RKO (cell line): ENCODE measurements around the gene CKAP4.
A peak's percentile ranks its signal among the peaks of the same experiment; 100 is the strongest.
"Not testable (repeated sequence)": the region's sequence is repeated elsewhere in the genome, so short reads cannot be mapped to it uniquely, and the experiment has no call there.

Source experiments
- DNase-seq: peaks from one replicate; pipeline ENCODE4 v3.0.0-alpha.2; 2016; ENCODE audit warnings: low spot score

The CKAP4 gene, protein sequence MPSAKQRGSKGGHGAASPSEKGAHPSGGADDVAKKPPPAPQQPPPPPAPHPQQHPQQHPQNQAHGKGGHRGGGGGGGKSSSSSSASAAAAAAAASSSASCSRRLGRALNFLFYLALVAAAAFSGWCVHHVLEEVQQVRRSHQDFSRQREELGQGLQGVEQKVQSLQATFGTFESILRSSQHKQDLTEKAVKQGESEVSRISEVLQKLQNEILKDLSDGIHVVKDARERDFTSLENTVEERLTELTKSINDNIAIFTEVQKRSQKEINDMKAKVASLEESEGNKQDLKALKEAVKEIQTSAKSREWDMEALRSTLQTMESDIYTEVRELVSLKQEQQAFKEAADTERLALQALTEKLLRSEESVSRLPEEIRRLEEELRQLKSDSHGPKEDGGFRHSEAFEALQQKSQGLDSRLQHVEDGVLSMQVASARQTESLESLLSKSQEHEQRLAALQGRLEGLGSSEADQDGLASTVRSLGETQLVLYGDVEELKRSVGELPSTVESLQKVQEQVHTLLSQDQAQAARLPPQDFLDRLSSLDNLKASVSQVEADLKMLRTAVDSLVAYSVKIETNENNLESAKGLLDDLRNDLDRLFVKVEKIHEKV

DNA sequence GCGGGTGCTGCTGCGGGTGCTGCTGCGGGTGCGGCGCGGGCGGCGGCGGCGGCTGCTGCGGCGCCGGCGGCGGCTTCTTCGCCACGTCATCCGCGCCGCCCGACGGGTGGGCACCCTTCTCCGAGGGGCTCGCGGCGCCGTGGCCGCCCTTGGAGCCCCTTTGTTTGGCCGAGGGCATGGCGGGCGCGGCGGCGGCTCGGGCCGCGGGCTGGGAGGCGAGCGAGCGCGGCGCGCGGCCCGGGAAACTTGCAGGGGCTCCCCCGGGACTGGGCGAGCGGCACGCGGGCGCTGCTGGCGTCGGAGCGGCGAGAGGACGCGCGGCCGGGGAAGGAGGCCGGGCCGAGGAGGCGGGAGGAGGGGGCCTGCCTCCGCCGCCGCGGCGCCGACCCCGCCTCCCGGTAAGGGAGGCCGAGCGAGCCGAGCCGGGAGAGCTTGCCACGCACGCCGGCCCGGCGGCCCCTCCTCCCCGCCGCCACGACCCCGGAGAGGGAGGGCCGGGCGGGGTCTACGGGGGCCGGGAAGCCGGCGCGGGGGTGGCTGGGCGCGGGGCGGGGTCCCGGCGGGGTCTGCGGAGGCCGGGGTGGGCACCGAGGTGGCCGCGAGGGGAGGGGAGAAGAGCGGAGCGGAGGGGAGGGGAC is at the start of gene CKAP4:
CKAP4 (minus strand) TSS at position 347 of the 638 bp plus-strand sequence; CDS start at position 178, 169 bp downstream.
- DNase-seq: peak; percentile 56

DNA sequence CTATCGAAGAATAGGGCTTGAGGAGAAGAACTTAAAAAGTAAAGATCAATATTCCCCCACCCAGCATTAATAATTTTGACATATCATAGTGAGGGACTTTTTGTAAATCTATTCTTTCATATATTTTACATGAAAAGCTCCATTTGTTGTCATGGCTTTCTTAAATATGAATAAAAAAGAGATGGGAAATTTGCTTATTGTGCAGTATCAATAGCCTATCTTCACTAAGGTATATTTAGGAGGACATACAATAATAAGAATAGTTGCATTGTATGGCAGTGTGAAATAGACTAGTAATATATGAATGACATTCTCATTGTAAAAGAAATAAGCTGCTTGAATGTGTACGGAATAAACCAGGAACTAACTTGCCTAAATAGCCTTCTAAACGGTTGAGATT is 49.3 kb upstream of the CKAP4 start:
- no peak for DNase-seq

DNA sequence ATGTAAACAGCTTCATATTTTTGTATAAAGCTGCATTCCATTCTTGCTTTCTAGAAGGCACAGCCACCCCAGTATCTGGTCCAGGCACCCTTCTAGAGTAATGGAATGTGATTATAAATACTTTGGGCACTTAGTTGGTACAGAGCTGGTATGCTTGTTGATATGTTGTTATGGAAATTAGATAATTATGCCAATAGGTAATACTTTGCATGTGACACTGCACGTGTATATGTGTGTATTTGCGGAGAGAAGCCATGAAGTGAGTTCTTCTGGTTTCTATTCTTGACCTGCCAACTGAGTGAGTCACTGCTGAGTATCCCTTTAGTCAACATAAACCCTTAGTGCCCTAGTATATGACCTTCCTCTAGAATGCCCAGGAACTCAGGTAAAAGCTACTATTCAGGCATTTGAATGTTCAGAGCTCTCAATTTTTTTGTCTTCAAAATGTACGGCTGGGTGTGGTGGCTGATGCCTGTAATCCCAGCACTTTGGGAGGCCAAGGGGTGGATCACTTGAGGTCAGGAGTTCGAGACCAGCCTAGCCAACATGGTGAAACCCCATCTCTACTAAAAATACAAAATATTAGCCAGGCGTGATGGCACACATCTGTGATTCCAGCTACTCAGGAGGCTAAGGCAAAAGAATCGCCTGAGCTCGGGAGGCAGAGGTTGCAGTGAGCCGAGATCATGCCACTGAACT is 48.5 kb upstream of the CKAP4 start:
- peak; percentile 87 for DNase-seq

DNA sequence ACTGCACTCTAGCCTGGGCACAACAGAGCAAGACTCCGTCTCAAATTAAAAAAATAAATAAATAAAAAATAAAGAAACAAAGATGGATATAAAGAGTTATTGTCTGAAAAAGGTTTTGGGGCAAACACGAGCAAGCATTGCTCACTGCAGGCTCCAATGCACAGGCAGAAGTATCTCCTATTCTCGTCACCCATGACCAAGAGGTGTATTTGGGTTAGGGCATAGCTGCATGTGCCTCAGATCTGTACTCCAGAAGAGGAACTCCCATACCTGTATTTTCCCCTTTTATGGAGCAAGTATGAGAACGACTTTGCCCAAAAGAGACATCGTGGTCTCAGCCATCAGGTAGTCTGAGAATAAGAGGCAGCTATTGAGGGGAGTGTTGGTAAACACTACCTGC is 44.5 kb upstream of the CKAP4 start:
- no peak for DNase-seq

DNA sequence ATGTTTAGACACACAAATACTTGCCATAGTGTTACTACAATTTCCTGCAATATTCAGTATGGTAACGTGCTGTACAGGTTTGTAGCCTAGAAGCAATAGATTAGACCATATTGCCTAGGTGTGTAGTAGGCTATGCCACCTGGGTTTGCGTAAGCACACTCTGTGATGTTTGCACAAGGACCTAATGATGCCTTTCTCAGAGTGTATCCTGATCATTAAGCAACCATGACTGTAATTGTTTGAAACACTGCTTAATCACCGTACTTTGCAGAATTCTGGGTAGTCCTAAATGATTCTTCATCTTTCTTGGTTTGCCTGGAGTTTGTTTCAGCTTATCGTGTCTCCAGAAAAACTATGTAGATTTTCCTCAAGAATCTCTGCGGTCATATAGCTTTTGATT is 43.5 kb upstream of the CKAP4 start:
- no peak for DNase-seq

DNA sequence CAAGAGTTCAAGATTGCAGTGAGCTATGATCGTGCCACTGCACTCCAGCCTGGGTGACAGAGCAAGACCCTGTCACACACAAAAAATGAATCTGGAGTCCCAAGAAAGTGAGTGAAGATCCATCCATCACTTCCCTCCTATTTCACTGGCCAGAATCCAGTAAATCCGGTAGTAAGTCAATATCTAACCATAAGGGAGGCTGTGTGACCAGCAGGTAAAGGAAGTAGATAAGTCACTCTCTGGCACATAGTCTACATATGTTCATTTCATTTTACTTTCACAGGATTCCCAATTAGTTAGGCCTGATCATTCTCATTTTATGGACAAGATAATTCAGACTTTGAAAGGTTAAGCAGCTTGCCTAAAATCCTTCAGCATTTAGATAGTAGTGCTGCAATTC is 42.8 kb upstream of the CKAP4 start:
- DNase-seq: no peak

DNA sequence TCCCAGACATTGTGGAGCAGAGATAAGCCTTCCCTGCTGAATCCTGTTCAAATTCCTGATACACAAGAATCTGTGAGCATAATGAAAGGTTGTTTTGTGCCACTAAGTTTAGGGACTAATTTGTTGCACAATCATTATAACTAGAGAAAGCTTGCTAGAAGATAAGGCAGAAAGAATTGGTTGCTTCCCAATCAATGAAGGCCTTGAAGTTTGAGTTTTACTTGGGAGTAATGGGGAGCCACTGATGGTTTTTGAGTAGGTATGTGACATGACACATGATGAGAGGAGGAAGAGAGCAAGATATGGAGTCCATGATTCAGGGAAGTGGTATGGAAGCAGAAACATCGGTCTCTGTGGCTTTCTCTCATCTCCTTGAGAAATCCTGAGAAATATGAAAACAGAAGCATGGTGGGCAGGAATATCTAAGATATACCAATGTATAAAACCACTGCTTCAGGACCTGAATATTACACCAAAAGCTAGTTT is 41.4 kb upstream of the CKAP4 start:
- DNase-seq: no peak

DNA sequence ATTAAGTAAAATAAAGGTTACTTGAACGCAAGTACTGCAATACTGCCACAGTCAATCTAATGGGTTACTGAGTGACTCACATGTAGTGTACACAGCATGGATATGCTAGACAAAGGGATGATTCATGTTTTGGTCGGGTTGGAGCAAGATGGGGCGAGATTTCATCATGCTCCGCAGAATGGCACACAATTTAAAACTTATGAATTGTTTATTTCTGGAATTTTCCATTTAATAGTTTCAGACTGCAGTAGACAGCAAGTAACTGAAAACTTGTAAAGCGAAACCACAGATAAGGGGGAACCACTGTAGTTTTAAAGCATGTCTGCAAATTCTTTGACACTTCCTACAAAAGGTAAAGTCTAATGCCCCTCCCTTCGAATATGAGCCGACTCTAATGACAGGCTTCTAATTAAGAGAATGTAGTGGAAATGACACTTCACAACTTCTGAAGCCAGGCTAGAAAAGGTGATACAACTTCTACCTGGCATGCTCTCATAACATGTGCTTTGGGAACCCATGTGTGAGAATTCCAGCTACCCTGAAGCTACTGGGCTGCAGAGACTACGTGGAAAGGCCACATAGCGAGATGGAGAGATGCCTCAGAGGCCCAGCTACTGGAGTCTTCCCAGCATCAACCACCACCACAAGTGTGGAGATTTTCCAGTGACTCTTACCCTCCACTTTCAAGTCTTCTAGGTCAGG is 40.8 kb upstream of the CKAP4 start:
- DNase-seq: peak; percentile 95

DNA sequence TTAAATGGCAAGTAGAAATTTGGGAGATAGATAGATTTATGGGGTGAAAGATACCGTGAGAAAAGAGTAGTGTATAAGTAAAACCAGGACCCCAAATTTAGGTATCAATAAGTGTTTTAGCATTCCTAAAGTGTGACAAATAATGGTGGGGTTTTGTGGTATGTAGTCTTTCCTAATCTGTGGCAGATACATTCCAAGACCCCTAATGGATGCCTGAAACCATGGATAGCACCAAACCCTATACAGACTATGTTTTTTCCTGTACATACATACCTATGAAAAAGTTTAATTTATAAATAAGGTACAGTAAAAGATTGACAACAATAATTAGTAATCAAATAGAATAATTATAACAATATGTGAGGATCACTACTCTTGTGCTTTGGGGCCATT is 40.3 kb upstream of the CKAP4 start:
- DNase-seq: no peak

DNA sequence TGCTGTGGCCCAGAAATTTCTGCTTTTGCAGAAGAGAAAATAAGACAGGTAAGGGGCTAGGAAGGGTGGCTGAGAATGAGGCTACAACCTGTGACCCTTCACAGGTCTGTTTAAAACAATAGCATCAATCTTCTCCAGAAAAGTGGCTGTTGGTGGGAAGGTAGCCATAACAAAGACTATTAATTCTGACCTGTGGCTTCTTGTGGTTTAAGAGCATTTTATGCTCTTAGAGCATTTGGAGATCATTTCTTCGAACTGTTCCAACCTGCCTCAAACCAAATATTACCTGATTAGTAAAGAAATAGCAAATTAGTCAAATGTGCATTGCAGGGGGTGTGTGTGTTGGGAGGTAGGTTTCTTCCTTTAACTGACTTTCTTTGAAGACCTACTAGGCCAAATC is 39.5 kb upstream of the CKAP4 start:
- no peak for DNase-seq

DNA sequence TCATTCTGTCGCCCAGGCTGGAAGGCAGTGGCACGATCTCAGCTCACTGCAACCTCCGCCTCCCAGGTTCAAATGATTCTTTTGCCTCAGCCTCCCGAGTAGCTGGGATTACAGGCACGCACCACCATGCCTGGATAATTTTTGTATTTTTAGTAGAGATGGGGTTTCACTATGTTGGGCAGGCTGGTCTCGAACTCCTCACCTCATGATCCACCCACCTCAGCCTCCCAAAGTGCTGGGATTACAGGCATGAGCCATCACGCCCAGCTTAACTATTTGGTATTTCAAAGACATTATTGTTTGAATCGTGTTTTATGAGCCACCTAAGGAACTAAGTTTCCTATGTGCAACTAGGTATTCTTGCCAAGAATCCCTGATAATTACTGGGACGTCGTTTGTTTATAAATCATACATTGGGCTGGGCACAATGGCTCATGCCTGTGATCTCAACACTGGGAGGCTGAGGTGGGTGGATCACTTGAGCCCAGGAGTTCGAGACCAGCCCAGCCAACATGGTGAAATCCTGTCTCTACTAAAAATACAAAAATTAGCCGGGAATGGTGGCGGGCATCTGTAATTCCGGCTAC is 38.8 kb upstream of the CKAP4 start:
- DNase-seq: not testable (repeated sequence)

DNA sequence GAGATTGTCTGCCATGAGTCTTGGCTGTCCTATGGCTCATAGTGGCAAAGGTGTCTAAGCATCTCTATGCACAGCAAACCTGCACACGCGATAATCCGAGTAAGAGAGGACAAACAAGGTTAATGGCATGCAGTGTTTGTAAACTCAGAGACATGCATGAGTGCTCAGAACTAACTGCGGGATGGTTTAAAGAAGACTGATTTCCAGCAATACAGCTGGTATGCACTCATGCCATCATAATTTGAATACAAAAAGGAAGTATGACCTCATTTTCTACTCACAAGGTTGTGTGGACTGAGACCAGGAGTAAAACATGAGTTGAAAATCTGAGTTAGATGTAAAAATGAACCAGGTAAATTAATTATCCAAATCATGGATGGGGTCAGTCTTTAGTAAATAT is 38.2 kb upstream of the CKAP4 start:
- DNase-seq: no peak

DNA sequence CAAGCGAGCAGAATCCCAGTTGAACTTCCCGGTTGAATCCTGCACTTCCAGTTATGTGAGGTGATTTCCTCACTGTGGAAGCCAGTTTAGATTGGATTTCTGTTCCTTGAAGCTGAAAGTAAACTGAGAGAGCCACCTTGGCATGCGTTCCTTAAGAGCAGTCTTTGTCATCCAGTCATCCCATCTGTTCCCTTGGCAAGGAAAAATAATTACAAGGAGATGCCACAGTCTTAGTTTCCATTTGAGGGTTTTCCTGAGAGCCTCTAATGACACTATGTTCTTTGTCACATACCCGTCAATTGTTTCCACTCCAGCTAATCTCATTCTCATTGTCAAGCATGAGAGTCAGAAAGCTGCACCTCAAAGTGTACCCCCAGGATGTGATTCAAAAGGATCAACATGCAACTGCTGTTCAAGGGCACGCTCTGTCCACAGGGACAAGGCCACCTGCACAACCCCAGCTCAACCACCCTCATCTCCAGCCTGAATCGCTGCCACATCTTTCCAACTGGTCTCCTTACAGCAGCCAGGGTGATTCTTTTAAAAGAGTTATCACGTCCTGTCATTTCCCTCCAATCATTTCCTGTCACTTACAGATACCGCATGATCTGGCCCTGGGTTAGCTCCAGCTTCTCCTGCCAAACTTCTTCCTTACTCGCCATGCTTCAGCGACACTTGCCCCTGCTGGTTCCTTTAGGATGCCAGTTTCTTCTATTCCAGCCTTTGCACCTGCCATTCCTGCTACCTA is 36.7 kb upstream of the CKAP4 start:
- DNase-seq: no peak

DNA sequence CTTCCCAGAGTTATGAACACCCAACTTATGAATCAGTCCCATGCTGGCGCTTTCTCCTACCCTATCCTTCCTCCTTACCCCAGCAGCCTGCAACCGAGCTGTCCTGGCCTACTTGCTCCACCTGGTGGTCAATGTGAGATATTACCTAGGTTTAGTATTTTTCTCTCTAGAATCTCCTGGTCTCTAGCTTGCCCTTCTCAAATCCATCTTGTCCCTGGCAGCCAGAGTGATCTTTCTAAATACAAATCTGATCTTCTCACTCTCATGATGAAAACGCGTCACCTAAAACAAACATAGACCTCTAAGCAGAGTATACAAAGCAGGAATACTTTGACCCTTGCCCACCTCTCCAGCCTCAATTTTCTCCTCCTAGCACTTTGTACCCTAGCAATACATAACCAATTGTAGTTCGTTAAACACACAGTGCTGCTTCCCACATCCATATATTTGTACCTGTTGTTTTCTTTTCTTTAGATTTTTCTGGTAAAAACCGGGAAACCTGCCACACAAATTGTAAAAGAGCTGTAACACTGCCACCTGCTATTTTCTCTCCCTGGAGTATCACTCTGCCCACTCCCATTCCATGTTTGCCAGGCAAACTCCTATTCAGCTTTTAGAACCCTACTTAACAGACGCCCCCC is 34.8 kb upstream of the CKAP4 start:
- peak; percentile 81 for DNase-seq

DNA sequence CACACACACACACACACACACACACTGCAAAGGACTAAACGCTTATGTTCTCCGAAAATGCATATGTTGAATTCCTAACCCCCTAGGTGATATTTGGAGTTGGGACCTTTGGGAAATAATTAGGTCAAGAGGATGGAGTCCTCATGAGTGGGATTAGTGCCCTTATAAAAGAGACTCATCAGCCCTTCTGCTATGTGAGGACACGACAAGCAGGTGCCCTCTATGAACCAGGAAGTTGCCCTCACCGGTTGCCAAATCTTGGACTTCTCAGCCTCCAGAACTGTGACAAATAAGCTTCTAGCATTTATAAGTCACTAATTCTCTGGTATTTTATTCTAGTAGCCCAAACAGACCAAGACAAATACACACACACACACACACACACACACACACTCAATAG is 34.0 kb upstream of the CKAP4 start:
- no peak for DNase-seq

DNA sequence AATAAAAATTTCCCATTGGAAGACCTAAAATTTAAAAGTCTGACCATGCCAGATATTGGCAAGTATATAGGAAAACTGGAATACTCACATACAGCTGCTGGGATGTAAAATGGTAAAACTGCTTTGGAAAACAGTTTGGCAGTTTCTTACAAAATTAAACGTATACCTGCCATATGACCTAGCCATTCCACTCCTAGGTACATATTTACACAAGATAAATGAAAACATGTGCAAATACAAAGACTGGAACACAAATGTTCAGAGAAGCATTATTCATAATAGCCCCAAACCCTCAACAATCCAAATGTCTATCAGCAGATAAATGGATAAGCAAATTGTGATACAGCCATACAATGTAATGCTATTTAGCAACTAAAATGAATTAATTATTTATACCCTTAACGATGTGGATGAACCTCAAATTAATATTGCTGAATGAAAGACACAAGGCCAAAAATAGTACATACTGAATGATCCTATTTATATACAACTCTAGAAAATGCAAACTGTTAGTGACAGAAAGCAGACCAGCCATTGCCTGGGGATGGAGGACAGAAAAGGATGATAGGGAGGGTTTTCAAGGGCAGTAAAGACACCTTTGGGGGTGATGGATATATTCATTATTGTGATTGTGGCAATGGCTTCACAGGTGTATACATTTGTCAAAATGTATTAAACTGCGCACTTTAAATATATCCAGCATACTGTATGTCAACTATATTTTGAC is 33.4 kb upstream of the CKAP4 start:
- DNase-seq: no peak

DNA sequence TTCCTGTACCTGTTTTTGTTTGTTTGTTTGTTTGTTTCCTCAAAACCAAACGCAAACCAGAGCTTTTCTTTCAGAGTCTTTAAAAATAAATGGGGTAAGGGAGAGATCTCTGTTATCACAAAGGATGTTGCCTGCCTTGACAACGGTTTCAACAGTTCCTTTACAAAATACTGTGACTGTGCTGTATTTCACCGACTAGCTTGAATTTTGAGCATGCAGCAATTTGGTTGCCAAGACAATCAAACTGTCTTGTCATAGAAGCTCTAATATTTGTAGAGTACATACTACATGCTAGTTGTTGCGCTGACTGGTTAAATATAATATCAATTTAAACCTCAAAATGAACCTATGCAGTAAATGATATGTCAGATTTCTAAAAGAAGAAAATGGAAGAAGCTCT is 32.3 kb upstream of the CKAP4 start:
- no peak for DNase-seq

DNA sequence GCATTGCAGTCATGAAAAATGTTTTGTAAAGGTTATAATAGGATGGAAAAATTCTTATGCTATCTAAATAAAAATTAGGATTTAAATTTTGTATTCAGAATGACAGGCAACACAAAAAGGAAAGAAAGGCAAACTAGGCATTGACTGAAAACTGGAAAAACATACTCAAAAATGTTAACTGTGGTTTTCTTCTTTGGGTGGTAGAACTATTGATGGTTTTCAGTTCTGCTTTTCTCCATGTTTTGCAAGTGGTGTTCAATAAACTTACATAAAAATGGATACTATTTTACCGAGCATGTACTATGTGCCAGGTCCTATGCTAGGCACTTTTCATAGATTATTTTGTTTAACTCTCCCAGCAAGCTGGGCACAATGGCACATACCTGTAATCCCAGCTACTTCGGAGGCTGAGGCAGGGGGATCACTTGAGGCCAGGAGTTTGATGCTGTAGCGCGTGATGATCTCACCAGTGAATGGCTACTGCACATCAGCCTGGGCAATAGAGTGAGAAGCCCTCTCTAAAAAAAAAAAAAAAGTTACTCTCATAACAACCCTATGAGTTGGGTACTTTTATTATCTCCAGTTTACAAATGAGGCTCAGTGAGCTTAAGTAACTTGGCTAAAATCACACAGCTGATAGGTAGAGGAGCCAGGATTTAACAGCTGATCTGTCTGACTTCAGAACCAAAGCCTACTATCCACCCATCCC is 28.4 kb upstream of the CKAP4 start:
- no peak for DNase-seq

DNA sequence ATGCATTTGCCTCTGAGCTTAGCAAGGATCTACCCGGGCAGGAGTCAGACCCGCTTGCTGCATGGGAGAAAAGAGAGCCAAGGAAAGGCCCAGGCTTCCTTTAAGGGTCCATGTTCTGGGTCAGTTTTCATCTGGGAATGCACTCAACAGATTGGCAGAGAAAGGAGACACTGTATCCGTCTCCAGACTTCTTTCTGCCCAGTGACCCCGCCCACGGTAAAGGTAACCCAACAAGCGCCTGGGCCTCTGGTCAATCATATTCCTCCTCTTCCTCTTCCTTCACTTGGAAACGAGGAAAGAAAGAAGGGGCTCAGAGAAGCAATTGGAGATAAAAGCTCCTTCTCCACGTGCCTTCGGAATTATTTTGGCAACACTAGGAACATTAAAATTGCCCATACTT is 27.6 kb upstream of the CKAP4 start:
- no peak for DNase-seq
